Nephron progenitor cell (in vitro differentiated cells): ENCODE results near the gene C10orf95.

Source experiments
- DNase-seq: peaks from one replicate; pipeline ENCODE4 v3.0.0; 2021
- H3K27ac Mint-ChIP-seq: 2 replicates; pipeline ENCODE4 v1.8.0; 2021; ENCODE audit warnings: mild to moderate bottlenecking, moderate library complexity, mixed read lengths
- H3K27me3 Mint-ChIP-seq: 2 replicates; pipeline ENCODE4 v1.8.0; 2021; ENCODE audit warnings: mild to moderate bottlenecking, low read depth, mixed read lengths; ENCODE audit not compliant: poor library complexity
- H3K36me3 Mint-ChIP-seq: 2 replicates; pipeline ENCODE4 v1.8.0; 2021; ENCODE audit warnings: low read depth, mixed read lengths
- H3K4me1 Mint-ChIP-seq: 2 replicates; pipeline ENCODE4 v1.8.0; 2021; ENCODE audit warnings: mixed read lengths
- H3K4me3 Mint-ChIP-seq: 2 replicates; pipeline ENCODE4 v1.8.0; 2021; ENCODE audit warnings: mild to moderate bottlenecking, moderate library complexity, mixed read lengths
- H3K9me3 Mint-ChIP-seq: 2 replicates; pipeline ENCODE4 v1.8.0; 2021; ENCODE audit warnings: mild to moderate bottlenecking, moderate library complexity, mixed read lengths
- TF ChIP-seq, protein P1 (sequence below): fragments of 200-600 bp; sonication (generic); IDR thresholded peaks from 2 replicates; pipeline ENCODE4 v1.5.0; 2021; ENCODE audit warnings: antibody characterized with exemption

The C10orf95 gene

DNA sequence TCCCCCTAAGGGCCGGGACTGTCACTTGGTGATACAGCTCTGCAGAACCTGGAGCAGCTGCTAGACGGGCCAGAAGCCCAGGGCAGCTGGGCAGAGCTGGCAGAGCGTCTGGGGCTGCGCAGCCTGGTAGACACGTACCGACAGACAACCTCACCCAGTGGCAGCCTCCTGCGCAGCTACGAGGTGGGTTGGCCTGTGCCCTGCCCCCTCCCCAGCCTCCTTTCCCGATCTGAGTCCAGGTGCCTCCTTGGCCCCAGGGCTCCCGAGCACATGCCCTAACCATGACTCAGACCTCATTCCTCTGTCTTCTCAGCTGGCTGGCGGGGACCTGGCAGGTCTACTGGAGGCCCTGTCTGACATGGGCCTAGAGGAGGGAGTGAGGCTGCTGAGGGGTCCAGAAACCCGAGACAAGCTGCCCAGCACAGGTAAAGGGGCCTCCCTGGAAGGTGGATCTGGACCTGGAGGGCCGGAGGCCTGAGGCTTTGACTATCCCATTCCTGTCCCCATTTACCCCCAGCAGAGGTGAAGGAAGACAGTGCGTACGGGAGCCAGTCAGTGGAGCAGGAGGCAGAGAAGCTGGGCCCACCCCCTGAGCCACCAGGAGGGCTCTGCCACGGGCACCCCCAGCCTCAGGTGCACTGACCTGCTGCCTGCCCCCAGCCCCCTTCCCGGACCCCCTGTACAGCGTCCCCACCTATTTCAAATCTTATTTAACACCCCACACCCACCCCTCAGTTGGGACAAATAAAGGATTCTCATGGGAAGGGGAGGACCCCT, 49.4 kb downstream of the C10orf95 start:
- DNase-seq, result no peak
- TF ChIP-seq, protein P1, sequence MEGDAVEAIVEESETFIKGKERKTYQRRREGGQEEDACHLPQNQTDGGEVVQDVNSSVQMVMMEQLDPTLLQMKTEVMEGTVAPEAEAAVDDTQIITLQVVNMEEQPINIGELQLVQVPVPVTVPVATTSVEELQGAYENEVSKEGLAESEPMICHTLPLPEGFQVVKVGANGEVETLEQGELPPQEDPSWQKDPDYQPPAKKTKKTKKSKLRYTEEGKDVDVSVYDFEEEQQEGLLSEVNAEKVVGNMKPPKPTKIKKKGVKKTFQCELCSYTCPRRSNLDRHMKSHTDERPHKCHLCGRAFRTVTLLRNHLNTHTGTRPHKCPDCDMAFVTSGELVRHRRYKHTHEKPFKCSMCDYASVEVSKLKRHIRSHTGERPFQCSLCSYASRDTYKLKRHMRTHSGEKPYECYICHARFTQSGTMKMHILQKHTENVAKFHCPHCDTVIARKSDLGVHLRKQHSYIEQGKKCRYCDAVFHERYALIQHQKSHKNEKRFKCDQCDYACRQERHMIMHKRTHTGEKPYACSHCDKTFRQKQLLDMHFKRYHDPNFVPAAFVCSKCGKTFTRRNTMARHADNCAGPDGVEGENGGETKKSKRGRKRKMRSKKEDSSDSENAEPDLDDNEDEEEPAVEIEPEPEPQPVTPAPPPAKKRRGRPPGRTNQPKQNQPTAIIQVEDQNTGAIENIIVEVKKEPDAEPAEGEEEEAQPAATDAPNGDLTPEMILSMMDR, result no peak
- H3K4me3 Mint-ChIP-seq, result no peak overlapping the region
- peaks cover under 1% of the 10 kb centered on the region for H3K4me1 Mint-ChIP-seq
- H3K36me3 Mint-ChIP-seq, result no peaks in the 10 kb centered on the region
- no peaks in the 10 kb centered on the region for H3K9me3 Mint-ChIP-seq
- no peak overlapping the region for H3K27ac Mint-ChIP-seq
- peaks cover 14% of the 10 kb centered on the region for H3K27me3 Mint-ChIP-seq

DNA sequence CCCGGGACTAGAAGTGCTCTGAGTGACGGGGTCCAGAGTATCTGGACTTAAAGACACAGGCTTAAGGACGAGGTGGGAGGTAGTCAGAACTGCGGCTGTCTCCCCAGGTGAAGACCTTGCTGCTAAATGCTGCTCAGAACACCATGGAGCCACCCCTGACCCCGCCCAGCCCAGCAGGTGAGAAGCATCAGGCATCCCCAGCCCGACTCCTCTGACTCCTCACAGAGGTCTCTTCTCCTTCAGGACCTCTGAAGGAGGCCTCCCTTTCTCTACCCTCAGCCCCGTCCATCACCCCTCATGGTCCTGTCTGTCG, 50.0 kb downstream of the C10orf95 start:
- Mint-ChIP-seq H3K9me3 (no peaks in the 10 kb centered on the region), H3K36me3 (no peaks in the 10 kb centered on the region), H3K27me3 (peaks cover 8% of the 10 kb centered on the region), H3K4me1 (peaks cover 6% of the 10 kb centered on the region), H3K4me3 (no peak overlapping the region), H3K27ac (no peak overlapping the region)
- DNase-seq, result no peak
- TF ChIP-seq, protein P1, result no peak

DNA sequence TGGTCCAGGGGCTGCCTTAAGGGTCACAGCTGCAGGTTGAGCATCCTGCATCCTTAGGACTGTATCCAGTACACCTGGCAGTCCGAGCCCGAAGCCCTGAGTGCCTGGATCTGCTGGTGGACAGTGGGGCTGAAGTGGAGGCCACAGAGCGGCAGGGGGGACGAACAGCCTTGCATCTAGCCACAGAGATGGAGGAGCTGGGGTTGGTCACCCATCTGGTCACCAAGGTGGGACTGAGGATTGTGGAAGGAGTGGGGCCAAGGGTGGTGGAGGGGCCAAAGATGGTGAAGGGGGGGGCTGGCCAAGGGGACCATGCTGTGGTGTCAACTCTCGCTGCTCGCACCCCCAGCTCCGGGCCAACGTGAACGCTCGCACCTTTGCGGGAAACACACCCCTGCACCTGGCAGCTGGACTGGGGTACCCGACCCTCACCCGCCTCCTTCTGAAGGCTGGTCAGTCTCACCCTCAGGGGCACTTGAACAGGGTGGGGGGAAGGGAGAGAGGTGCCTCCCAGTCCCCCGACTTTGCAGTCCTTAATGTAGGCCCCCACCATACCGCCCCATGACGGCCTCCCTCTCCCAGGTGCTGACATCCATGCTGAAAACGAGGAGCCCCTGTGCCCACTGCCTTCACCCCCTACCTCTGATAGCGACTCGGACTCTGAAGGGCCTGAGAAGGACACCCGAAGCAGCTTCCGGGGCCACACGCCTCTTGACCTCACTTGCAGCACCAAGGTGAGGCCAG, 50.6 kb downstream of the C10orf95 start:
- H3K4me1 Mint-ChIP-seq, result peaks cover 12% of the 10 kb centered on the region
- H3K27ac Mint-ChIP-seq, result no peak overlapping the region
- TF ChIP-seq, protein P1, result no peak
- no peaks in the 10 kb centered on the region for H3K9me3 Mint-ChIP-seq
- DNase-seq, result no peak
- H3K27me3 Mint-ChIP-seq, result peaks cover 2% of the 10 kb centered on the region
- H3K36me3 Mint-ChIP-seq, result no peaks in the 10 kb centered on the region
- no peak overlapping the region for H3K4me3 Mint-ChIP-seq

DNA sequence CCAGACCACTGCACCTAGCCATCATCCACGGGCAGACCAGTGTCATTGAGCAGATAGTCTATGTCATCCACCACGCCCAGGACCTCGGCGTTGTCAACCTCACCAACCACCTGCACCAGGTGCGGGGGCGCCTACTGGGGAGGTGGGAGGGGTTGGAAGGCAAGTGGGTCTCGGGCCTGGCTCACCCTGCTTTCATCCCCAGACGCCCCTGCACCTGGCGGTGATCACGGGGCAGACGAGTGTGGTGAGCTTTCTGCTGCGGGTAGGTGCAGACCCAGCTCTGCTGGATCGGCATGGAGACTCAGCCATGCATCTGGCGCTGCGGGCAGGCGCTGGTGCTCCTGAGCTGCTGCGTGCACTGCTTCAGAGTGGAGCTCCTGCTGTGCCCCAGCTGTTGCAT, 51.3 kb downstream of the C10orf95 start:
- H3K27ac Mint-ChIP-seq, result no peak overlapping the region
- H3K27me3 Mint-ChIP-seq, result no peaks in the 10 kb centered on the region
- no peak for DNase-seq
- H3K36me3 Mint-ChIP-seq, result no peaks in the 10 kb centered on the region
- H3K4me3 Mint-ChIP-seq, result no peak overlapping the region
- H3K9me3 Mint-ChIP-seq, result no peaks in the 10 kb centered on the region
- H3K4me1 Mint-ChIP-seq, result peaks cover 12% of the 10 kb centered on the region
- TF ChIP-seq, protein P1, result no peak
